Gastrocnemius medialis (tissue), 4 donors: ENCODE data around the gene ANAPC16. TPM values are rescaled to one million over a fixed set of nuclear protein-coding genes. Genes with fewer than 3 reads are reported as not detected.

Experiments used
- ATAC-seq, 2 donors: fragments of 150-250 bp; one replicate each; pipeline ENCODE4 v1.9.1; 2016
- DNase-seq, 2 donors: peaks; one replicate each; pipeline ENCODE4 v3.0.0-alpha.2; 2019
- H3K27ac ChIP-seq, 4 donors: fragments of 200-600 bp; sonication (generic); 1 replicate in 1 of 4; 2 replicates in 3 of 4; pipeline ENCODE4 v1.5.1; 2016 to 2018; ENCODE audit warnings: mild to moderate bottlenecking in 2 of 4, moderate library complexity in 1 of 4
- H3K27me3 ChIP-seq, 3 donors: fragments of 200-600 bp; sonication (generic) in 2 of 3; 1 replicate in 1 of 3; 2 replicates in 2 of 3; pipeline versions ENCODE4 v1.5.1 to v1.6.0; 2016 to 2019; ENCODE audit warnings: mild to moderate bottlenecking in 1 of 3, moderate library complexity in 1 of 3
- H3K36me3 ChIP-seq, 2 donors: fragments of 200-600 bp; sonication (generic) in 1 of 2; one replicate each; pipeline ENCODE4 v1.5.1; 2017 to 2018
- H3K4me1 ChIP-seq, 2 donors: fragments of 200-600 bp; sonication (generic) in 1 of 2; one replicate each; pipeline ENCODE4 v1.5.1; 2016 to 2017; ENCODE audit warnings: mild to moderate bottlenecking in 2 of 2
- H3K4me3 ChIP-seq, 4 donors: fragments of 200-600 bp; sonication (generic) in 3 of 4; 1 replicate in 1 of 4; 2 replicates in 3 of 4; pipeline ENCODE4 v1.5.1; 2016 to 2019; ENCODE audit warnings: mild to moderate bottlenecking in 2 of 4
- H3K9me3 ChIP-seq, 3 donors: fragments of 200-600 bp; sonication (generic) in 2 of 3; 1 replicate in 1 of 3; 2 replicates in 2 of 3; pipeline ENCODE4 v1.5.1; 2016 to 2019
- CTCF ChIP-seq, 5 experiments: fragments of 450-650 bp in 3 of 5; fragments of 200-600 bp in 2 of 5; sonication (generic) in 2 of 5; IDR thresholded peaks in 4 of 5; conservative IDR thresholded peaks in 1 of 5; 1 replicate in 4 of 5; 2 replicates in 1 of 5; pipeline ENCODE4 v1.5.1; 2016 to 2019; ENCODE audit warnings: antibody characterized with exemption in 5 of 5, mild to moderate bottlenecking in 3 of 5, moderate library complexity in 3 of 5
- POLR2A ChIP-seq, 2 donors: fragments of 450-650 bp; IDR thresholded peaks; one replicate each; pipeline ENCODE4 v1.6.1; 2017; ENCODE audit warnings: antibody characterized with exemption in 2 of 2, mild to moderate bottlenecking in 2 of 2, moderate library complexity in 2 of 2
- in situ Hi-C, 4 donors: fragments of 200-750 bp; cut with MboI; loops; one replicate each; pipeline versions ENCODE4 v1.15.0 to v1.8.0; 2017; ENCODE audit warnings: low sequenced_read_pairs in 4 of 4
- intact Hi-C: fragments of 100-400 bp; cut with DNase I; formaldehyde crosslinking; loops from one replicate; pipeline ENCODE4 v1.15.1; 2023; ENCODE audit warnings: low total_unique reads
- total RNA-seq, 4 donors: library from RNA; depleted of rRNA; stranded (reverse); fragments of >200 nt; gene quantifications; one replicate each; pipeline versions ENCODE4 v1.1.0 to v1.2.3, GENCODE V29; 2016

The ANAPC16 gene
- total RNA-seq, 4 donors from 2014 or later = 70.9 to 168 (median 105) TPM

GRCh38 chr10:72186982-72187330, 28.9 kb upstream of the ANAPC16 start:
- H3K4me3 ChIP-seq = no peak overlapping the region

DNA sequence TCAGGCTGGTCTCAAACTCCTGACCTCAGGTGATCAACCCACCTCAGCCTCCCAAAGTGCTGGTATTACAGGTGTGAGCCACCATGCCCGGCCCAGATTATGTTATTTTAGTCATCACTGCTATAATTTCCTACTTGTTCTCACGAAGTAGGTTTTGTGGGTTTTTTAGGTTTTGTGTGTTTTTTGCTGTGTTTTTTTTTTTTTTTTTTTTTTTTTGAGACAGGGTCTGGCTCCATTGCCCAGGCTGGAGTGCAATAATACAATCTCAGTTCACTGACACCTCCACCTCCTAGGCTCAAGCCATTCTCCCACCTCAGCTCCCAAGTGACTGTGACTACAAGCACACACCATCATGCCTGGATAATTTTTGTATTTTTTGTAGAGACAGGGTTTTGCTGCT, 20.9 kb upstream of the ANAPC16 start:
- H3K4me1 ChIP-seq = no peaks in the 10 kb centered on the region
- no peak overlapping the region for H3K4me3 ChIP-seq
- no peak for DNase-seq
- no peak for ATAC-seq
- in situ Hi-C loops = no loop called here
- no peaks in the 10 kb centered on the region for H3K27me3 ChIP-seq
- no peak for TF ChIP-seq CTCF (IDR thresholded peaks at IDR 0.05 in 4 of 5, conservative IDR thresholded peaks at IDR 0.05 in 1 of 5)
- TF ChIP-seq POLR2A (IDR thresholded peaks at IDR 0.05) = no peak
- intact Hi-C loops = no loop called here
- peaks cover 6 to 32% of the 10 kb centered on the region in 2 donors for H3K36me3 ChIP-seq
- no peaks in the 10 kb centered on the region for H3K9me3 ChIP-seq
- no peak overlapping the region for H3K27ac ChIP-seq

More at GRCh38 chr10:72186982-72187330, 28.9 kb upstream of the ANAPC16 start:
- Histone ChIP-seq H3K36me3 (no peaks in the 10 kb centered on the region), H3K9me3 (peaks cover 0 to 5% (median 0%) of the 10 kb centered on the region in 3 donors), H3K4me1 (peaks cover 6% of the 10 kb centered on the region in 2 donors), H3K27ac (peak overlapping the region; percentile 70 to 79 (median 74)), H3K27me3 (no peaks in the 10 kb centered on the region)
- TF ChIP-seq POLR2A (IDR thresholded peaks at IDR 0.05) = no peak
- no peak for TF ChIP-seq CTCF (IDR thresholded peaks at IDR 0.05 in 4 of 5, conservative IDR thresholded peaks at IDR 0.05 in 1 of 5)
- DNase-seq (no peak), ATAC-seq (peak; percentile 18 to 22)
- in situ Hi-C loops (no loop called here), intact Hi-C loops (no loop called here)

GRCh38 chr10:72200883-72201282, 14.9 kb upstream of the ANAPC16 start:
- TF ChIP-seq CTCF (IDR thresholded peaks at IDR 0.05 in 4 of 5, conservative IDR thresholded peaks at IDR 0.05 in 1 of 5) (no peak), POLR2A (IDR thresholded peaks at IDR 0.05) (no peak)
- peaks cover 2 to 26% of the 10 kb centered on the region in 2 donors for H3K36me3 ChIP-seq
- intact Hi-C loops = no loop called here
- no peak overlapping the region for H3K27ac ChIP-seq
- in situ Hi-C loops = loop anchor here in 1 of 4 donors (25.0 kb wide), 1 partner anchor 136 kb away; no protein-coding TSS in a partner anchor
- no peaks in the 10 kb centered on the region for H3K9me3 ChIP-seq
- DNase-seq (no peak), ATAC-seq (no peak)
- H3K27me3 ChIP-seq = no peaks in the 10 kb centered on the region
- H3K4me1 ChIP-seq = peaks cover 10 to 12% of the 10 kb centered on the region in 2 donors
- H3K4me3 ChIP-seq = no peak overlapping the region

GRCh38 chr10:72201293-72201692, 14.5 kb upstream of the ANAPC16 start:
- intact Hi-C loops (no loop called here), in situ Hi-C loops (loop anchor here in 1 of 4 donors (25.0 kb wide), 1 partner anchor 136 kb away; no protein-coding TSS in a partner anchor)
- H3K36me3 ChIP-seq = peaks cover 2 to 22% of the 10 kb centered on the region in 2 donors
- no peak for ATAC-seq
- H3K27me3 ChIP-seq = no peaks in the 10 kb centered on the region
- no peak overlapping the region for H3K27ac ChIP-seq
- H3K4me1 ChIP-seq = peaks cover 10 to 12% of the 10 kb centered on the region in 2 donors
- no peak for DNase-seq
- H3K9me3 ChIP-seq = no peaks in the 10 kb centered on the region
- no peak for TF ChIP-seq POLR2A (IDR thresholded peaks at IDR 0.05)
- no peak for TF ChIP-seq CTCF (IDR thresholded peaks at IDR 0.05 in 4 of 5, conservative IDR thresholded peaks at IDR 0.05 in 1 of 5)
- no peak overlapping the region for H3K4me3 ChIP-seq

GRCh38 chr10:72204296-72204695, 11.5 kb upstream of the ANAPC16 start:
- in situ Hi-C loops = loop anchor here in 1 of 4 donors (25.0 kb wide), 1 partner anchor 133 kb away; no protein-coding TSS in a partner anchor
- ATAC-seq (peak; percentile 72 to 83), DNase-seq (no peak)
- intact Hi-C loops = no loop called here
- H3K27ac ChIP-seq = peak overlapping the region; percentile 50 to 78 (median 66)
- peaks cover 0 to 25% of the 10 kb centered on the region in 2 donors for H3K36me3 ChIP-seq
- TF ChIP-seq POLR2A (IDR thresholded peaks at IDR 0.05) (no peak), CTCF (IDR thresholded peaks at IDR 0.05 in 4 of 5, conservative IDR thresholded peaks at IDR 0.05 in 1 of 5) (no peak)
- no peak overlapping the region for H3K4me3 ChIP-seq
- no peaks in the 10 kb centered on the region for H3K9me3 ChIP-seq
- H3K4me1 ChIP-seq = peaks cover 10 to 12% of the 10 kb centered on the region in 2 donors
- H3K27me3 ChIP-seq = no peaks in the 10 kb centered on the region
